ENCODE data around the gene COPS3. TPM values are rescaled to one million over a fixed set of nuclear protein-coding genes. Genes with fewer than 3 reads are reported as not detected.

Gene COPS3
- total RNA-seq, 1 experiment from 2014 or later, result 113 TPM

DNA sequence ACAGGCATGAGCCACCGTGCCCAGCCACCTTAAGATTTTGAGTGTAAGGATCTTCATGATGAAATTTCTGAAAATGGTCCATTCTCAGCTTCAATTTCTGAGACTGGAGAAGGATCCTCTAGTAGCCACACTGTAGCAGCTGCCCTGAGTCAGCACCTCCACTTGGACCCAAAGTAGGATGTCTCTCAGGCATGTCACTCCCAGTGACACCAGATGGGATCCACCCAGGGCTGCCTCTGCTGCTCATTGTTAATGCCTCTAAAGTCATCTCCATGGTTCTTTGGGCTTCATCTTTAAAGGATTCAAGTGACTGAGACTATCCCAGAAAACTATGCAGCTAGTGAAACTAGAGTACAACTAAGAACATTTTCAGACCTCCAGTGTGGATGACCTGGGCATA, 82.8 kb downstream of the COPS3 start:
- H3K9me3 Mint-ChIP-seq, result no peaks in the 10 kb centered on the region

More for the DNA sequence above, 82.8 kb downstream of the COPS3 start:
- H3K4me1 Mint-ChIP-seq, result no peaks in the 10 kb centered on the region
- no peak overlapping the region for H2BK15ac ChIP-seq (ENCODE audit: low read depth, low read length)
- peaks cover 3% of the 10 kb centered on the region for H3K23me2 ChIP-seq (ENCODE audit: insufficient read length, low read depth, low read length, poor library complexity, severe bottlenecking)
- no peaks in the 10 kb centered on the region for H3K27me3 ChIP-seq (ENCODE audit: insufficient read depth, low read length)
- no peaks in the 10 kb centered on the region for H3K4me1 ChIP-seq (ENCODE audit: insufficient read depth, low read length)
- no peak overlapping the region for H3K9ac ChIP-seq (ENCODE audit: extremely low read depth, insufficient read length, low read length)
- no peak overlapping the region for H3K23ac ChIP-seq (ENCODE audit: insufficient read length, low read depth, low read length)
- H3K27ac Mint-ChIP-seq, result no peak overlapping the region
- H3K4me3 Mint-ChIP-seq, result no peak overlapping the region
- no peak overlapping the region for H4K91ac ChIP-seq (ENCODE audit: insufficient read length, low read depth, low read length)
- no peak overlapping the region for H3K56ac ChIP-seq (ENCODE audit: insufficient read length, low read depth, low read length)
- DNase-seq, result no peak
- H3K27ac ChIP-seq (ENCODE audit: insufficient read length, low read depth, low read length), result no peak overlapping the region
- no peak overlapping the region for H2AFZ ChIP-seq (ENCODE audit: low read length)
- H3K79me2 ChIP-seq (ENCODE audit: insufficient read depth, low read length), result no peaks in the 10 kb centered on the region
- H3K36me3 Mint-ChIP-seq (ENCODE audit: insufficient read depth in 1 of 3, low read depth in 3 of 3), result no peaks in the 10 kb centered on the region
- no peak overlapping the region for H3K4me2 ChIP-seq (ENCODE audit: insufficient read depth, insufficient read length, low read length)
- H2BK12ac ChIP-seq (ENCODE audit: insufficient read length, low read depth, low read length), result no peak overlapping the region
- H2BK20ac ChIP-seq (ENCODE audit: low read depth, low read length, poor library complexity, severe bottlenecking), result no peak overlapping the region
- H4K20me1 ChIP-seq (ENCODE audit: control insufficient read depth, insufficient read depth, insufficient read length), result no peaks in the 10 kb centered on the region
- no peak overlapping the region for H2BK120ac ChIP-seq (ENCODE audit: low read depth, low read length, poor library complexity, severe bottlenecking)
- H3K79me1 ChIP-seq (ENCODE audit: insufficient read depth, low read depth, low read length, poor library complexity, severe bottlenecking), result no peaks in the 10 kb centered on the region
- no CpG with 5 or more reads among the region's 1 CpG for WGBS (ENCODE audit: extremely low coverage, insufficient read length, low lambda C conversion rate)
- H3K9me3 ChIP-seq (ENCODE audit: control insufficient read depth, low read depth, low read length), result no peaks in the 10 kb centered on the region
- TF ChIP-seq, protein P1, sequence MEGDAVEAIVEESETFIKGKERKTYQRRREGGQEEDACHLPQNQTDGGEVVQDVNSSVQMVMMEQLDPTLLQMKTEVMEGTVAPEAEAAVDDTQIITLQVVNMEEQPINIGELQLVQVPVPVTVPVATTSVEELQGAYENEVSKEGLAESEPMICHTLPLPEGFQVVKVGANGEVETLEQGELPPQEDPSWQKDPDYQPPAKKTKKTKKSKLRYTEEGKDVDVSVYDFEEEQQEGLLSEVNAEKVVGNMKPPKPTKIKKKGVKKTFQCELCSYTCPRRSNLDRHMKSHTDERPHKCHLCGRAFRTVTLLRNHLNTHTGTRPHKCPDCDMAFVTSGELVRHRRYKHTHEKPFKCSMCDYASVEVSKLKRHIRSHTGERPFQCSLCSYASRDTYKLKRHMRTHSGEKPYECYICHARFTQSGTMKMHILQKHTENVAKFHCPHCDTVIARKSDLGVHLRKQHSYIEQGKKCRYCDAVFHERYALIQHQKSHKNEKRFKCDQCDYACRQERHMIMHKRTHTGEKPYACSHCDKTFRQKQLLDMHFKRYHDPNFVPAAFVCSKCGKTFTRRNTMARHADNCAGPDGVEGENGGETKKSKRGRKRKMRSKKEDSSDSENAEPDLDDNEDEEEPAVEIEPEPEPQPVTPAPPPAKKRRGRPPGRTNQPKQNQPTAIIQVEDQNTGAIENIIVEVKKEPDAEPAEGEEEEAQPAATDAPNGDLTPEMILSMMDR (conservative IDR thresholded peaks at IDR 0.05), result no peak
- H3T11ph ChIP-seq (ENCODE audit: low read length), result no peak overlapping the region
- no peak overlapping the region for H2AK5ac ChIP-seq (ENCODE audit: insufficient read length, low read length)
- no peak overlapping the region for H3K14ac ChIP-seq (ENCODE audit: insufficient read depth, low read length)
- H2BK5ac ChIP-seq (ENCODE audit: insufficient read length, low read length), result no peak overlapping the region
- H3K4ac ChIP-seq (ENCODE audit: low read depth, low read length), result no peak overlapping the region
- peaks cover 4% of the 10 kb centered on the region for H3K27me3 Mint-ChIP-seq (ENCODE audit: low read depth)
- H3K18ac ChIP-seq (ENCODE audit: insufficient read length, low read depth, low read length), result no peak overlapping the region
- H4K5ac ChIP-seq (ENCODE audit: insufficient read length, low read depth, low read length), result no peak overlapping the region
- H4K8ac ChIP-seq (replicated peaks; ENCODE audit: insufficient read length, low read depth, low read length), result no peak overlapping the region
